Activated CD8-positive, alpha-beta memory T cell treated with anti-CD3 and anti-CD28 coated beads, Interleukin-2, amount 50 U/mL, for 1 hour (primary cell): ENCODE results near the gene MRPL46.

Source experiments
- DNase-seq: peaks from one replicate; pipeline ENCODE4 v3.0.0-alpha.2; 2020; ENCODE audit errors: extremely low read depth

MRPL46 gene

GRCh38 chr15:88467073-88467934 is at the start of gene MRPL46, which contains the start of gene MRPS11:
Gene MRPL46 (minus strand): TSS chr15:88467388. CDS start chr15:88467377, 11 bp downstream.
Gene MRPS11 (plus strand): TSS chr15:88467708. CDS start chr15:88467718, 10 bp downstream.
- DNase-seq, result peak; percentile 66

- no peak for DNase-seq
These were observed 46.0 kb upstream of the MRPL46 start for GRCh38 chr15:88513195-88513594.

GRCh38 chr15:88512601-88513000 is 45.4 kb upstream of the MRPL46 start:
- no peak for DNase-seq

GRCh38 chr15:88512078-88512477 is 44.9 kb upstream of the MRPL46 start:
- no peak for DNase-seq

- DNase-seq, result no peak
These were observed 44.0 kb upstream of the MRPL46 start for GRCh38 chr15:88511161-88511560.

- no peak for DNase-seq
These were observed 42.8 kb upstream of the MRPL46 start for GRCh38 chr15:88509964-88510363.

GRCh38 chr15:88509321-88509720 is 42.1 kb upstream of the MRPL46 start:
- no peak for DNase-seq

GRCh38 chr15:88506628-88507027 is 39.4 kb upstream of the MRPL46 start:
- no peak for DNase-seq

GRCh38 chr15:88505721-88506120 is 38.5 kb upstream of the MRPL46 start:
- no peak for DNase-seq

- DNase-seq, result no peak
These were observed 37.3 kb upstream of the MRPL46 start for GRCh38 chr15:88504445-88504844.

GRCh38 chr15:88498996-88499395 is 31.8 kb upstream of the MRPL46 start:
- DNase-seq, result no peak

- no peak for DNase-seq
These were observed 30.0 kb upstream of the MRPL46 start for GRCh38 chr15:88497109-88497765.

- no peak for DNase-seq
These were observed 26.7 kb upstream of the MRPL46 start for GRCh38 chr15:88493844-88494243.

GRCh38 chr15:88491158-88491557 is 24.0 kb upstream of the MRPL46 start:
- no peak for DNase-seq

GRCh38 chr15:88490036-88490435 is 22.8 kb upstream of the MRPL46 start:
- DNase-seq, result no peak

GRCh38 chr15:88489321-88489720 is 22.1 kb upstream of the MRPL46 start:
- no peak for DNase-seq

- no peak for DNase-seq
These were observed 20.8 kb upstream of the MRPL46 start for GRCh38 chr15:88487796-88488523.

GRCh38 chr15:88487178-88487795 is 20.1 kb upstream of the MRPL46 start:
- DNase-seq, result no peak

GRCh38 chr15:88484682-88485331 is 17.6 kb upstream of the MRPL46 start:
- DNase-seq, result no peak

- DNase-seq, result no peak
These were observed 15.1 kb upstream of the MRPL46 start for GRCh38 chr15:88482263-88482662.

- no peak for DNase-seq
These were observed 13.8 kb upstream of the MRPL46 start for GRCh38 chr15:88480981-88481380.
